GM10266 (cell line): ENCODE results near the gene MCUB.

Source experiments
- DNase-seq: peaks from one replicate; pipeline ENCODE4 v3.0.0; 2012; ENCODE audit errors: extremely low spot score
- CTCF ChIP-seq: IDR thresholded peaks from 2 replicates; pipeline ENCODE4 v1.5.1; 2012; ENCODE audit warnings: mild to moderate bottlenecking, low read depth; ENCODE audit not compliant: control insufficient read depth, insufficient read depth; ENCODE audit errors: missing control alignments

Gene MCUB

GRCh38 chr4:109611045-109611646 is 51.1 kb downstream of the MCUB start:
- no peak for DNase-seq
- no peak for TF ChIP-seq CTCF

GRCh38 chr4:109614015-109614414 is 54.0 kb downstream of the MCUB start:
- DNase-seq: no peak
- no peak for TF ChIP-seq CTCF

- TF ChIP-seq CTCF: no peak
- DNase-seq: no peak
Measured at GRCh38 chr4:109614466-109614865, 54.4 kb downstream of the MCUB start.

- no peak for TF ChIP-seq CTCF
- no peak for DNase-seq
Measured at GRCh38 chr4:109615742-109616141, 55.7 kb downstream of the MCUB start.

- no peak for TF ChIP-seq CTCF
- DNase-seq: no peak
Measured at GRCh38 chr4:109616243-109616642, 56.2 kb downstream of the MCUB start.

GRCh38 chr4:109622626-109623025 is 62.6 kb downstream of the MCUB start:
- no peak for TF ChIP-seq CTCF
- DNase-seq: no peak

GRCh38 chr4:109624536-109624935 is 64.5 kb downstream of the MCUB start:
- no peak for TF ChIP-seq CTCF
- no peak for DNase-seq
